Muscle layer of duodenum (tissue), 2 donors: ENCODE data around the gene RBFA.

Experiments
- H3K27ac ChIP-seq: one replicate; pipeline ENCODE4 v1.7.0; 2013; ENCODE audit warnings: mild to moderate bottlenecking, low read length
- H3K27me3 ChIP-seq: one replicate; pipeline ENCODE4 v1.7.0; 2013; ENCODE audit warnings: low read depth, mild to moderate bottlenecking, control low read depth, low read length
- H3K36me3 ChIP-seq, 2 donors: one replicate each; pipeline ENCODE4 v1.7.0; 2013; ENCODE audit warnings: low read length in 2 of 2, control low read depth in 1 of 2, mild to moderate bottlenecking in 1 of 2; ENCODE audit not compliant: insufficient read depth in 2 of 2, control insufficient read depth in 1 of 2
- H3K4me1 ChIP-seq, 2 donors: one replicate each; pipeline ENCODE4 v1.7.0; 2013; ENCODE audit warnings: low read length in 2 of 2, mild to moderate bottlenecking in 2 of 2, control low read depth in 1 of 2, moderate library complexity in 1 of 2; ENCODE audit not compliant: insufficient read depth in 2 of 2, control insufficient read depth in 1 of 2
- H3K4me3 ChIP-seq, 2 donors: one replicate each; pipeline ENCODE4 v1.7.0; 2013; ENCODE audit warnings: low read length in 2 of 2, low read depth in 1 of 2, mild to moderate bottlenecking in 1 of 2
- H3K9me3 ChIP-seq, 2 donors: one replicate each; pipeline ENCODE4 v1.7.0; 2013; ENCODE audit warnings: low read length in 2 of 2, control low read depth in 1 of 2, mild to moderate bottlenecking in 1 of 2; ENCODE audit not compliant: control insufficient read depth in 1 of 2
- donor health status: healthy.

Gene RBFA

GRCh38 chr18:80046961-80047541 lies 12.8 kb downstream of the RBFA start:
- Histone ChIP-seq H3K27ac (no peak overlapping the region), H3K9me3 (no peaks in the 10 kb centered on the region), H3K27me3 (no peaks in the 10 kb centered on the region), H3K36me3 (peaks cover 25 to 61% of the 10 kb centered on the region in 2 donors), H3K4me1 (no peaks in the 10 kb centered on the region), H3K4me3 (no peak overlapping the region)

GRCh38 chr18:80050797-80051196 lies 16.6 kb downstream of the RBFA start:
- Histone ChIP-seq H3K36me3 (peaks cover 7 to 39% of the 10 kb centered on the region in 2 donors), H3K4me3 (no peak overlapping the region), H3K27ac (no peak overlapping the region), H3K9me3 (peaks cover 0 to 13% of the 10 kb centered on the region in 2 donors), H3K4me1 (no peaks in the 10 kb centered on the region), H3K27me3 (no peaks in the 10 kb centered on the region)

- H3K9me3 ChIP-seq: peaks cover 0 to 32% of the 10 kb centered on the region in 2 donors
- no peaks in the 10 kb centered on the region for H3K4me1 ChIP-seq
- no peaks in the 10 kb centered on the region for H3K27me3 ChIP-seq
- no peak overlapping the region for H3K27ac ChIP-seq
- H3K4me3 ChIP-seq: no peak overlapping the region
- H3K36me3 ChIP-seq: peaks cover 0 to 10% of the 10 kb centered on the region in 2 donors
Observed at GRCh38 chr18:80056095-80056494, 21.9 kb downstream of the RBFA start.

- no peak overlapping the region for H3K4me3 ChIP-seq
- peaks cover 0 to 26% of the 10 kb centered on the region in 2 donors for H3K9me3 ChIP-seq
- no peaks in the 10 kb centered on the region for H3K27me3 ChIP-seq
Observed at GRCh38 chr18:80059945-80060344, 25.7 kb downstream of the RBFA start.

GRCh38 chr18:80065705-80066104 lies 31.5 kb downstream of the RBFA start:
- Histone ChIP-seq H3K4me3 (no peak overlapping the region), H3K27me3 (no peaks in the 10 kb centered on the region), H3K27ac (no peak overlapping the region), H3K9me3 (peaks cover 0 to 4% of the 10 kb centered on the region in 2 donors), H3K4me1 (no peaks in the 10 kb centered on the region), H3K36me3 (no peaks in the 10 kb centered on the region)

More at GRCh38 chr18:80059945-80060344, 25.7 kb downstream of the RBFA start:
- Histone ChIP-seq H3K36me3 (peaks cover 0 to 8% of the 10 kb centered on the region in 2 donors), H3K27ac (no peak overlapping the region), H3K4me1 (no peaks in the 10 kb centered on the region)

GRCh38 chr18:80067321-80067720 lies 33.1 kb downstream of the RBFA start:
- Histone ChIP-seq H3K27ac (no peak overlapping the region), H3K4me1 (no peaks in the 10 kb centered on the region), H3K36me3 (no peaks in the 10 kb centered on the region), H3K27me3 (no peaks in the 10 kb centered on the region), H3K9me3 (peaks cover 0 to 2% of the 10 kb centered on the region in 2 donors), H3K4me3 (no peak overlapping the region)

GRCh38 chr18:80067897-80068296 lies 33.7 kb downstream of the RBFA start:
- Histone ChIP-seq H3K27me3 (no peaks in the 10 kb centered on the region), H3K27ac (no peak overlapping the region), H3K9me3 (no peaks in the 10 kb centered on the region), H3K4me1 (no peaks in the 10 kb centered on the region), H3K36me3 (no peaks in the 10 kb centered on the region), H3K4me3 (no peak overlapping the region)

- Histone ChIP-seq H3K27me3 (no peaks in the 10 kb centered on the region), H3K27ac (no peak overlapping the region), H3K4me1 (no peaks in the 10 kb centered on the region), H3K9me3 (no peaks in the 10 kb centered on the region), H3K36me3 (no peaks in the 10 kb centered on the region), H3K4me3 (no peak overlapping the region)
Observed at GRCh38 chr18:80068571-80069272, 34.5 kb downstream of the RBFA start.

GRCh38 chr18:80070825-80071224 lies 36.6 kb downstream of the RBFA start:
- Histone ChIP-seq H3K9me3 (no peaks in the 10 kb centered on the region), H3K4me1 (no peaks in the 10 kb centered on the region), H3K27ac (no peak overlapping the region), H3K36me3 (no peaks in the 10 kb centered on the region), H3K4me3 (no peak overlapping the region), H3K27me3 (no peaks in the 10 kb centered on the region)

GRCh38 chr18:80074183-80074582 lies 39.9 kb downstream of the RBFA start:
- no peaks in the 10 kb centered on the region for H3K4me1 ChIP-seq
- H3K36me3 ChIP-seq: no peaks in the 10 kb centered on the region
- no peak overlapping the region for H3K4me3 ChIP-seq
- no peaks in the 10 kb centered on the region for H3K27me3 ChIP-seq
- H3K27ac ChIP-seq: no peak overlapping the region
- no peaks in the 10 kb centered on the region for H3K9me3 ChIP-seq

- no peak overlapping the region for H3K4me3 ChIP-seq
- no peak overlapping the region for H3K27ac ChIP-seq
- no peaks in the 10 kb centered on the region for H3K9me3 ChIP-seq
- no peaks in the 10 kb centered on the region for H3K4me1 ChIP-seq
- H3K36me3 ChIP-seq: no peaks in the 10 kb centered on the region
- H3K27me3 ChIP-seq: no peaks in the 10 kb centered on the region
Observed at GRCh38 chr18:80074697-80075096, 40.5 kb downstream of the RBFA start.

GRCh38 chr18:80075940-80076339 lies 41.7 kb downstream of the RBFA start:
- Histone ChIP-seq H3K27ac (no peak overlapping the region), H3K27me3 (no peaks in the 10 kb centered on the region), H3K4me1 (no peaks in the 10 kb centered on the region), H3K4me3 (no peak overlapping the region), H3K9me3 (no peaks in the 10 kb centered on the region), H3K36me3 (no peaks in the 10 kb centered on the region)
